BE2C (cell line): ENCODE results near the gene STON1.

ENCODE experiments used
- DNase-seq: peaks from one replicate; pipeline ENCODE4 v3.0.0-alpha.2; 2020
- H3K27me3 ChIP-seq: fragments of 250-450 bp; sonication (Bioruptor Pico); 2 replicates; pipeline ENCODE4 v1.5.1; 2020; ENCODE audit warnings: mild to moderate bottlenecking
- H3K36me3 ChIP-seq: fragments of 250-450 bp; sonication (Bioruptor Pico); 2 replicates; pipeline ENCODE4 v1.5.1; 2020; ENCODE audit warnings: mild to moderate bottlenecking
- H3K4me1 ChIP-seq: fragments of 250-450 bp; sonication (Bioruptor Pico); 2 replicates; pipeline ENCODE4 v1.5.1; 2020
- H3K4me3 ChIP-seq: 2 replicates; pipeline ENCODE4 v1.5.1; 2011; ENCODE audit warnings: low read depth, low read length
- H3K9me3 ChIP-seq: fragments of 250-450 bp; sonication (Bioruptor Pico); 2 replicates; pipeline ENCODE4 v1.5.1; 2020
- CTCF ChIP-seq: IDR thresholded peaks from 2 replicates; pipeline ENCODE4 v1.5.1; 2012; ENCODE audit warnings: mild to moderate bottlenecking, low read depth, low read length

The STON1 gene

DNA sequence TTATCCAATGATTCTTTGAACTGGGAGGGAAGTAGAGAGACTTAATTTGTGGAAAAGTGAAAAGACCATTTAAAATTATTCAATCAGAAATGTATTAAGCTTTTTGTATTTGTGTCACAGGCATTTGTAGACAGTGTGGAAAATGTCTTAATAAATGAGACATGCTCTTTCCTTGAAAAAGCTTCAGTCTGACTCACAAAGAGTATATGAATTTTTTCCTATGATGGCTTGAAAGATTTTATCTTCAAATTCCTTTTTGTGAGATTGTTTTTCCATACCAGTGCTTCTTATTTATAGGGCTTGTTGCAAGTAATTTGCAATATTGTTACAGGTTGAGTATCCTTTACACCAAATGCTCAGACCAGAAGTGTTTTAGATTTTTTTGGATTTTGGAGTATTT, 39.5 kb downstream of the STON1 start:
- H3K4me3 ChIP-seq = no peak overlapping the region
- H3K36me3 ChIP-seq = no peaks in the 10 kb centered on the region
- H3K4me1 ChIP-seq = no peaks in the 10 kb centered on the region
- no peak for DNase-seq
- H3K9me3 ChIP-seq = no peaks in the 10 kb centered on the region
- no peaks in the 10 kb centered on the region for H3K27me3 ChIP-seq
- no peak for TF ChIP-seq CTCF

GRCh38 chr2:48572816-48573215, 42.9 kb downstream of the STON1 start:
- peak; percentile 24 for DNase-seq

DNA sequence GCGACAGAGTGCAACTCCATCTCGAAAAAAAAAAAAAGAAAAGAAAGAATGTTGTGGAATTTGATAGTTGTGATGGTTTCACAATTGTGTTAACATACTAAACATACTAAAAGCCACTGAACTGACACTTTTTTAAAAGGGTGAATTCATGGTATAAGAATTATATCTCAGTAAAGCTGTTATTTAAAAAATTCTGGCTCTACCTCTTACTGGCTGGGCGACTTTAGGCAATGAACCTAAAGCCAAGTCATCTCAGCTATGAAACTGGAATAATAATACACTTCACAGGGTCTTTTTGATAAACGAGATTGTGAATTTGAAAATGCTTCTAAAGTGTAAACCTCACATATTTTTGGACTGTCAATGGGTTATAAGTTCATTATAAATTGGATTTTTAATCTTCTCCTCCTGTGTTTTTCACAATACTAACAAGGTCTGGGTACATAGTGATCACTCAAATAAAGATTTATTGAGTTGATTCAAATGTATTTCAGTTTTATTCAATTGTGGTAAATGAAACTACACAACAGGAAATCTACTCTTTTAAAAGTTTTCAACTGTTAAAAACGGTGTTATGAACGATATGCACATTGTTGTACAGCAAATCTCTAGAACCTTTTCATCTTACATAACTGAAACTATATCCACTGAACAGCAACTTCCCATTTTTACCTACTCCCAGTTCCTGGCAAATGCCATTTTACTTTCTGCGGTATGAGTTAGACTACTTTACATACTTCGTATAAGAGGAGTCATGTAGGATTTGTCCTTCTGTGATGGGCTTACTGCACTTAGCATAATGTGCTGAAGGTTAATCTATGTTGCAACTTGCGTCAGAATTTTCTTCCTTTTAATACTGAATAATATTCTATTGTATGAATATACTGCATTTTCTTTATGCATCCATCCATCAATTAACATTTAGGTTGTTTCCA, 44.7 kb downstream of the STON1 start:
- DNase-seq = no peak
- no peaks in the 10 kb centered on the region for H3K27me3 ChIP-seq
- TF ChIP-seq CTCF = no peak
- no peaks in the 10 kb centered on the region for H3K36me3 ChIP-seq
- H3K9me3 ChIP-seq = no peaks in the 10 kb centered on the region
- no peaks in the 10 kb centered on the region for H3K4me1 ChIP-seq
- no peak overlapping the region for H3K4me3 ChIP-seq

More at GRCh38 chr2:48572816-48573215, 42.9 kb downstream of the STON1 start:
- Histone ChIP-seq H3K4me1 (no peaks in the 10 kb centered on the region), H3K4me3 (no peak overlapping the region), H3K36me3 (no peaks in the 10 kb centered on the region), H3K9me3 (no peaks in the 10 kb centered on the region), H3K27me3 (no peaks in the 10 kb centered on the region)
- no peak for TF ChIP-seq CTCF

- no peaks in the 10 kb centered on the region for H3K36me3 ChIP-seq
- no peaks in the 10 kb centered on the region for H3K27me3 ChIP-seq
- no peaks in the 10 kb centered on the region for H3K4me1 ChIP-seq
- H3K9me3 ChIP-seq = no peaks in the 10 kb centered on the region
- H3K4me3 ChIP-seq = no peak overlapping the region
- no peak for TF ChIP-seq CTCF
- no peak for DNase-seq
These were observed 48.4 kb downstream of the STON1 start for GRCh38 chr2:48578313-48578712.

DNA sequence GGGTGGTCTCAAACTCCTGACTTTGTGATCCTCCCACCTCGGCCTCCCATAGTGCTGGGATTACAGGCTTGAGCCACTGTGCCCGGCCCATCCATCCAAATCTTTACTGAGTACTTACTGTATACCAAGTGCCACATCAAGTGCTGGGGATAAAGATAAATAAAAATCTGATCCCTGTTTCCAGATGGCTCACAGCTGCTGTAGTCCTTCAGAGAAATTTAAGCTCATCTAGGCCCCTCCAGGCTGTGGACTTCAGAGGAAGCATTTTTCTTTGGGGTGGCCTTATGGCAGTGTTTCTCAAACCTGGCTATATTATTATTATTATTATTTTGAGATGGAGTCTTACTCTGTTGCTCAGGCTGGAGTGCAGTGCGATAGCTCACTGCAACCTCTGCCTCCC, 54.0 kb downstream of the STON1 start:
- H3K9me3 ChIP-seq = no peaks in the 10 kb centered on the region
- DNase-seq = no peak

More for the DNA sequence above, 54.0 kb downstream of the STON1 start:
- H3K36me3 ChIP-seq = no peaks in the 10 kb centered on the region
- no peak for TF ChIP-seq CTCF
- no peaks in the 10 kb centered on the region for H3K4me1 ChIP-seq
- no peak overlapping the region for H3K4me3 ChIP-seq
- H3K27me3 ChIP-seq = no peaks in the 10 kb centered on the region
